Measurements from ENCODE around the gene EME1.

The EME1 gene

GRCh38 chr17:50363217-50364060 lies 9.6 kb upstream of the EME1 start:
- Histone ChIP-seq H3K9me3 (replicated peaks; ENCODE audit: insufficient read depth, low read length) (no peaks in the 10 kb centered on the region), H3K9me2 (replicated peaks; ENCODE audit: insufficient read depth, low read length) (no peaks in the 10 kb centered on the region), H2AFZ (ENCODE audit: low read length) (no peak overlapping the region), H3K79me2 (ENCODE audit: low read length) (no peaks in the 10 kb centered on the region), H3K27me3 (replicated peaks; ENCODE audit: insufficient read depth, low read length) (no peaks in the 10 kb centered on the region), H3K27ac (ENCODE audit: low read length) (no peak overlapping the region), H4K20me1 (ENCODE audit: insufficient read depth, low read length) (no peaks in the 10 kb centered on the region), H3K36me3 (replicated peaks; ENCODE audit: insufficient read depth, low read length) (no peaks in the 10 kb centered on the region), H3K4me2 (ENCODE audit: low read depth, low read length) (no peak overlapping the region), H3K4me1 (ENCODE audit: low read length) (no peaks in the 10 kb centered on the region), H3K4me3 (ENCODE audit: low read length) (no peak overlapping the region), H3F3A (ENCODE audit: insufficient read depth, low read length) (no peaks in the 10 kb centered on the region), H3K9ac (ENCODE audit: low read length) (no peak overlapping the region)
- TF ChIP-seq CTCF (IDR thresholded peaks at IDR 0.05; ENCODE audit: low read length) (no peak), EZH2 (optimal IDR thresholded peaks at IDR 0.05; ENCODE audit: low read depth, low read length) (no peak), EZH2phosphoT487 (IDR thresholded peaks at IDR 0.05; ENCODE audit: low read length) (no peak)
- no peak for DNase-seq

- H3K9me3 ChIP-seq (replicated peaks; ENCODE audit: insufficient read depth, low read length) = no peaks in the 10 kb centered on the region
- H4K20me1 ChIP-seq (ENCODE audit: insufficient read depth, low read length) = no peaks in the 10 kb centered on the region
- no peak overlapping the region for H3K4me2 ChIP-seq (ENCODE audit: low read depth, low read length)
- no peak overlapping the region for H3K4me3 ChIP-seq (ENCODE audit: low read length)
- H3K27ac ChIP-seq (ENCODE audit: low read length) = no peak overlapping the region
- H3F3A ChIP-seq (ENCODE audit: insufficient read depth, low read length) = no peaks in the 10 kb centered on the region
- no peaks in the 10 kb centered on the region; the same call in 1 of the 2 replicates for H3K79me2 ChIP-seq (ENCODE audit: low read length)
- H3K9ac ChIP-seq (ENCODE audit: low read length) = no peak overlapping the region
- H3K27me3 ChIP-seq (replicated peaks; ENCODE audit: insufficient read depth, low read length) = no peaks in the 10 kb centered on the region
- H3K36me3 ChIP-seq (replicated peaks; ENCODE audit: insufficient read depth, low read length) = no peaks in the 10 kb centered on the region
- no peaks in the 10 kb centered on the region for H3K9me2 ChIP-seq (replicated peaks; ENCODE audit: insufficient read depth, low read length)
- H2AFZ ChIP-seq (ENCODE audit: low read length) = no peak overlapping the region
- TF ChIP-seq EZH2phosphoT487 (IDR thresholded peaks at IDR 0.05; ENCODE audit: low read length) (no peak), EZH2 (optimal IDR thresholded peaks at IDR 0.05; ENCODE audit: low read depth, low read length) (no peak), CTCF (IDR thresholded peaks at IDR 0.05; ENCODE audit: low read length) (no peak)
- no peaks in the 10 kb centered on the region for H3K4me1 ChIP-seq (ENCODE audit: low read length)
- no peak for DNase-seq
These were observed 9.0 kb upstream of the EME1 start for GRCh38 chr17:50364061-50364458.

GRCh38 chr17:50364715-50365114 lies 8.3 kb upstream of the EME1 start:
- Histone ChIP-seq H3K9ac (ENCODE audit: low read length) (no peak overlapping the region), H3K79me2 (ENCODE audit: low read length) (no peaks in the 10 kb centered on the region; the same call in 1 of the 2 replicates), H4K20me1 (ENCODE audit: insufficient read depth, low read length) (no peaks in the 10 kb centered on the region), H3F3A (ENCODE audit: insufficient read depth, low read length) (no peaks in the 10 kb centered on the region), H2AFZ (ENCODE audit: low read length) (no peak overlapping the region), H3K27ac (ENCODE audit: low read length) (no peak overlapping the region), H3K4me1 (ENCODE audit: low read length) (no peaks in the 10 kb centered on the region), H3K4me3 (ENCODE audit: low read length) (no peak overlapping the region), H3K36me3 (replicated peaks; ENCODE audit: insufficient read depth, low read length) (no peaks in the 10 kb centered on the region), H3K27me3 (replicated peaks; ENCODE audit: insufficient read depth, low read length) (no peaks in the 10 kb centered on the region), H3K9me2 (replicated peaks; ENCODE audit: insufficient read depth, low read length) (no peaks in the 10 kb centered on the region), H3K9me3 (replicated peaks; ENCODE audit: insufficient read depth, low read length) (no peaks in the 10 kb centered on the region), H3K4me2 (ENCODE audit: low read depth, low read length) (no peak overlapping the region)
- TF ChIP-seq CTCF (IDR thresholded peaks at IDR 0.05; ENCODE audit: low read length) = no peak
- no peak for TF ChIP-seq EZH2phosphoT487 (IDR thresholded peaks at IDR 0.05; ENCODE audit: low read length)
- TF ChIP-seq EZH2 (optimal IDR thresholded peaks at IDR 0.05; ENCODE audit: low read depth, low read length) = no peak
- DNase-seq = no peak
